HCEC 1CT (cell line): ENCODE measurements around the gene NME2.
A peak's percentile ranks its signal among the peaks of the same experiment; 100 is the strongest.
"Not testable (repeated sequence)": the region's sequence is repeated elsewhere in the genome, so short reads cannot be mapped to it uniquely, and the experiment has no call there.

Experiments
- DNase-seq: peaks from one replicate; pipeline ENCODE4 v3.0.0-alpha.2; 2017

NME2 gene

GRCh38 chr17:51166198-51166986 lies at the start of gene NME2:
TSS of gene NME2 (plus strand) at chr17:51166411. CDS start at chr17:51166831, 420 bp downstream.
- DNase-seq = peak; percentile 85

DNA sequence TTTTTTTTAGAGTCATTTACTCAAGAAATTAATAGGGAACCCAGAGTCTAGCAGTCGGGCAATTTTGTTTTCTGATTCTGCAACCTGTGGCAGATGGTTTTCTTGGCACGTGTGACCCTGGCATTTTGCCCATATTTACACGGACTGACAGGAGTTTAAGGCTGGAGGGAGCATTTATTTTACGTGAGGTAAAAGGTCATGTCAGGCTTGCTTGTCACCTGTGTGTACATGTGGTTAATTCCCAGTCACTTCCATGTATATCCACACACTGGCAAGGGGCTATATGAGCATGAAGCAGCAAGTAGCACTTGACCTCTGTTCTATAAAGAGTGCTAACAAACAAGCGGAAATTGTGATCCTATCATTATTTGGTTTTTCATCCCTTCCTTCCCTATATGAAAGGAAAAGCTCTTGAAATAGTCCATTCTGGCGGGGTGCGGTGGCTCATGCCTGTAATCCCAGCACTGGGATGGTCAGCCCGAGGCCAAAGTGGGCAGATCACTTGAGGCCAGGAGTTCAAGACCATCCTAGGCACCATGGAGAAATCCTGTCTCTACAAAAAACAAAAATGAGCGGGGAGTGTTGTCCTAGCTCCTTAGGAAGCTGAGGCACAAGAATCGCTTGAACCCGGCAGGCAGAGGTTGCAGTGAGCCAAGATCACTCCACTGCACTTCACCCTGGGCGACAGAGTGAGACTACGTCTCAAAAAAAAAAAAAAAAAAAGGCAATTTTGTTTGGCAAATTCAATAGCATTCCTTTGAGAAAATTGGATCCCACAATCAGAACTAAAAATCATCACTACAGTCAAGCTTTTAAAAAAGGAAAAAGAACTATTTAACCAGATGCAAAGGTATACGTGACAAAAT lies 47.6 kb upstream of the NME2 start:
- DNase-seq = no peak

GRCh38 chr17:51119415-51120356 lies 46.5 kb upstream of the NME2 start:
- DNase-seq = peak; percentile 61

- DNase-seq = no peak
These were observed 45.9 kb upstream of the NME2 start for GRCh38 chr17:51120357-51120738.

DNA sequence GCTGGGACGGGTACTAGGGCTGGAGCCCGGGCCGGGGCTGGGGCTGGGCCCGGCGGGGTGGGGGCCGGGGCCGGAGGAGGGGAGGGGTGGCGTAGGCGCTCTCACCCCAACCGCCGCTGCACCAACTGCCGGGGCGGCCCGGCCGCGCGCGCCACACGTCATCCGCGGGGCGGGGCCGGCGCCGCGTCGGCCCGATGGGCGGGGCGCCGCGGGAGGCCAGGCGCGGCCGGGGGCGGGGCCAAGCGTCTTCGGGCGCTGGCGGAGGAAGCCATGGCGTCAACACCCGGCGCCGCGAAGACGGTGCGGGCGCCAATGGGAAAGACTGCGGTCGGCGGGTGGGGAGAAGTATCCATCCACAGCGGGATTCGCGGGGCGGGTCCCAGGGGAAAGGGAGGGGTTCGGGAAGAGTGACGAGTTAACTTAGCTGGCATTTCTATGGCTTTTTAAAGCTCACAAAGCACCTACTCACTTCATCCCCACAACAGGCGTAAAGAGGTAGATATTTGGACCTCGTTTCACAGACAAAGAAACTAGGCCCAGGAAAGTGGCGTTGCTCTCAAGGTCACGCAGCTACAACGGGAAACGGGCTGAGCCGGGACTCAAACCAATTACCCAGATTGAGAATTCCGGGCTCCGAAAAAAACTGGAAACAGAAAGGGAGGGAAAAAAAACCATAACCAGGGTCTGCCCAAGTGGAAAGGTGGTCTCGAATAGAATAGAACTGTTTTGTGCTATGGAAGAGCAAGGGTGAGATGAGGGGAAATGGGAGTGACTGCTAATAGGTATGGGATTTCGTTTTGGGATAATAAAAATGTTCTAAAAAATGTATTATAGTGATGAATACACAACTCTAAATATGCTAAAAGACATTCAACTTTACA lies 45.2 kb upstream of the NME2 start, which contains the start of gene SPAG9:
TSS of gene SPAG9 (minus strand) at position 130 of the 881 bp plus-strand sequence. CDS start 212 bp downstream, outside the sequence.
- DNase-seq = peak; percentile 98

- peak; percentile 92 for DNase-seq
These were observed 44.4 kb upstream of the NME2 start for GRCh38 chr17:51121620-51122472.

DNA sequence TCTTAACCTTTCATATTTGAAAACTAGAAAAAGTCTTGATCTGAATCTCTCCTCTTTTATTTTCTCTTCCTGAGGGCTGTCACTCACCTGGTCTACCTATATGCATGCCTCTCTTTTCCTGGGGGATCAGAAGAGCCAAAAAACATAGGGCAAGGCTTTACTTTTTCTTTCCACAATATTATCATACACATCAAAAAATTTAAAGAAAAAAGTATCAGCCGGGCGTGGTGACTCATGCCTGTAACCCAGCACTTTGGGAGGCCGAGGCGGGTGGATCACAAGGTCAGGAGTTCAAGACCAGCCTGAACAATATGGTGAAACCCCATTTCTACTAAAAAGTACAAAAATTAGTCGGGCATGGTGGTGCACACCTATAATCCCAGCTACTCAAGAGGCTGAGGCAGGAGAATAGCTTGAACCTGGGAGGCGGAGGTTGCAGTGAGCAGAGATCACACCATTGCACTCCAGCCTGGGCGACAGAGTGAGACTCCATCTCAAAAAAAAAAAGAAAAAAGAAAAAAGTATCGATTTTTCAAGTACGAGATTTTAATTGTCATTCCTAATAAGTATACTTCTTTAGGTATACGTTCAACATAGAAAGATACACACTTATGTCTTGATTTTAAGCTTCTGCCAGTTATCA lies 43.6 kb upstream of the NME2 start:
- not testable (repeated sequence) for DNase-seq

- no peak for DNase-seq
These were observed 41.3 kb upstream of the NME2 start for GRCh38 chr17:51124640-51125503.

- DNase-seq = no peak
These were observed 38.1 kb upstream of the NME2 start for GRCh38 chr17:51128076-51128475.

DNA sequence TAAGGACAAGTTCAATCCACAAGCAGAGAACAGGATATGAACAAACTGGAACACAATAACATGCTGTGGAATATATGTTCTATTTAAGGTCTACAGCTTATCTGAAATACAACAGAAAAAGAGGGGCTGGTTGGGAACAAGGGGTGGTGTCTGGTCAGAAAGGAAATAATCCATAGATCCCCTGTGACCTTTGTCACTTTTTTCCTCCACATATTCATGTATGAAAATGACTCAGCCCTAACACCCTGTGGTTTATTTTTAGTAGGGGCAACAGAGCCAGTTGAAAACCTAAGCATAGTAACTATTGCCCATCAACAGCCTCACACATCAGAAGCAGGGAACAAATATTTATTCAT lies 33.3 kb upstream of the NME2 start:
- peak; percentile 34 for DNase-seq

- DNase-seq = no peak
These were observed 32.8 kb upstream of the NME2 start for GRCh38 chr17:51133365-51133764.

DNA sequence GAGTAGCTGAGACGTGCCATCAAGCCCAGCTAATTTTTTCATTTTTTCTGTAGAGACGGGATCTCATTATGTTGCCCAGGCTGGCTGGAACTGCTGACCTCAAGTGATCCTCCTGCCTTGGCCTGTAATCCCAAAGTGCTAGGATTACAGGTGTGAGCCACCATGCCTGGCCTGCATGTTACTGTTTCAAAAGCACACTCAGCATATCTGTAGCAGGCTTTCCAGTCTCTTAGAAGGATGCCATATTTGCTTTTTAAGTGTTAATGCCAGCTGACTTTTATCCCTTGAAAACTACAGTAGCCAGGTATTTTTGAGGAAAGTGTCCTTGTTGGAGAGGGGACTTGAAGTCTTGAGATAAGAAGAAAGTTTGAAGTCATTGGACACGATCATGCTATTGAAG lies 30.3 kb upstream of the NME2 start:
- DNase-seq = no peak

DNA sequence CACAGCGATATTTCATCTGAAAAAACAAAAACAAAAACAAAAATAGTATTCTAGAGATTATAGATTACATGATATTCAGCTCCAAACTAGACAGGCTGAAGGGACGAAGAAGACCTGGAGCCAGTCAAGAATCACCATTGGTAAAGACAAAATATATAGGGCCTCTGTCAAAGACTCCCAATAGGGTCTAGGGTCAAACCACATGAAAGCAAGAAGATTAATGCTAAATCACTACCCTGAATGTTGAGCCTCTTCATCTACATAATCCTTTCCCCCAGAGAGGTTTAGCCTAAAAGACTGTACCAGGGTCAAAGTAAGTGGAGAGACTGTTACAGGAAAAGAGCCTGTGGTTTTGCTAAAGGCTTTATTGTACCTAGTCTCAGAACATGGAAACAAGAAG lies 23.6 kb upstream of the NME2 start:
- DNase-seq = no peak

DNA sequence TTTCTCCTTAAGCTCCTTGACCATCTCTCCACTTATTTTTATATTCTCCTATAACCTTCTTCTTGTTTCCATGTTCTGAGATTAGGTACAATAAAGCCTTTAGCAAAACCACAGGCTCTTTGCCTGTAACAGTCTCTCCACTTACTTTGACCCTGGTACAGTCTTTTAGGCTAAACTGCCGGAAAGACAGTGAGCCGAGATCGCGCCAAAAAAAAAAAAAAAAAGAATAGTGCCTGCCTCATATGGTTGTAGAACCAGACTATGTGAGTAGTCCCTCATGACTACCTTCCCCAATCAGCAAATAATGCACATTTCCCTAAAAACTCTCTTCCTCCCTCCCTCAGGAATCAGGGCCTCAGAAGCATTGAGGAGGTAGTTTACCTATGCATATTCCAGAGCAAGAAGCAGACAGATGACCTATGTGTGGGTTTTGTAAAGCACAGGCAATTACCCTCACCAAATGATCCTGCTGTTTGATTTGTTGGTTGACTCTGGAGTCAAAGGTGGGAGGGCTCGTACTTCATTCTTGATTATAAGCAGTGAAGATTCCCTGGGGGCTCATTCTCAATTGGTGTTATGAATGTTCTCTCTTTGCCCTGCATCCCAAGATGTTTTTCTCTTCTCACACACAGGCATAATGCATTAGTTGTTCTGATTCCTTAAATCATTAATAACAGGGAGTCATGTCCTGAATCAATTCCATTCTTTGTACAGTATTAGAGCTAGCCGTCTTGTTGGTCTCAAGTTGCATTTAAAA lies 21.8 kb upstream of the NME2 start:
- DNase-seq = no peak

- DNase-seq = peak; percentile 57
These were observed 18.6 kb upstream of the NME2 start for GRCh38 chr17:51147650-51148049.

DNA sequence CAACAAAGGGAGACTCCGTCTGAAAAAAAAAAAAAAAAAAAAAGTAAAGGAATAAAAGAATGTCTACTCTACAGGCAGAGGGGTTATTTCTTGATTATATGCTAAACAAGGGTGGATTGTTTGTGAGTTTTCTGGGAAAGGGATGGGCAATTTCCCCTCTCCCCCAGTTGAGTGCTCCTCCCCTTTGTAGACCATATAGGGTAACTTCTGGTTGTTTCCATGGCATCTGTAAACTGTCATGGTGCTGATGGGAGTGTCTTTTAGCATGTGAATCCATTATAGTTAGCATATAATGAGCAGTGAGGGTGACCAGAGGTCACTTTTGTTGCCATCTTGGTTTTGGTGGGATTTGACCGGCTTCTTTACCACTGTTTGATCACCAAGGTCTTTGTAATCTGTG lies 17.0 kb upstream of the NME2 start:
- no peak for DNase-seq

DNA sequence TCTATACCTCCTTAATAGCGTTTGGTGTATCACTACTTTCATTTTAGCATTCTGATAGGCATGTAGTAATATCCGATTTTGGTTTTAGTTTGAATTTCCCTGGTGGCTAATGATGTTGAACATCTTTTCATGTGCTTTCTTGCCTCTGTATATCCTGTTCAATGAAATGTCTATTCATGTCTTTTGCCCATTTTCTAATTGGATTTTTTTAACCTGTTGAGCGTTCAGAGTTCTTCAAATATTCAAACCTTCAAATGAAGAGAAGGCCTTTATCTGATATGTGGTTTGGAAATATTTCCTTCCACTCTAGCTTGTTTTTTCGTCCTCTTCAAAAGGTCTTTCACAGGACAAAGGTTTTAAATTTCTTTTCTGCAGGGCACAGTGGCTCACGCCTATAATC lies 15.3 kb upstream of the NME2 start:
- DNase-seq = no peak

- DNase-seq = peak; percentile 23
These were observed 13.4 kb upstream of the NME2 start for GRCh38 chr17:51152766-51153209.
